Pancreas (tissue), 10 donors: Measurements from ENCODE around the gene ZBTB20. TPM values are rescaled to one million over a fixed set of nuclear protein-coding genes. Genes with fewer than 3 reads are reported as not detected.

Source experiments
- ATAC-seq, 4 donors: fragments of 200-7000 bp; cut with Tn5 transposase; one replicate each; pipeline versions ENCODE4 v1.8.0 to v1.9.1; 2020; ENCODE audit warnings: mild to moderate bottlenecking in 4 of 4, moderate library complexity in 4 of 4
- DNase-seq, 6 donors: peaks; one replicate each; pipeline ENCODE4 v3.0.0-alpha.2; 2020
- FAIRE-seq: peaks from 2 replicates; lab custom pipeline; 2012; peaks lifted over from hg19 to GRCh38; lab: Jason Lieb, UNC
- H3K27ac ChIP-seq, 4 donors: fragments of 200-600 bp; sonication (generic); 1 replicate in 3 of 4; 2 replicates in 1 of 4; pipeline versions ENCODE4 v1.5.0 to v1.8.0; 2020
- H3K27me3 ChIP-seq, 4 donors: fragments of 200-600 bp; one replicate each; pipeline ENCODE4 v1.8.0; 2021
- H3K36me3 ChIP-seq, 3 donors: fragments of 200-600 bp; sonication (generic) in 1 of 3; one replicate each; pipeline versions ENCODE4 v1.5.0 to v1.8.0; 2020 to 2021
- H3K4me1 ChIP-seq, 3 donors: fragments of 200-600 bp; one replicate each; pipeline ENCODE4 v1.8.0; 2021
- H3K4me3 ChIP-seq, 4 donors: fragments of 200-600 bp; sonication (generic) in 2 of 4; one replicate each; pipeline versions ENCODE4 v1.5.0 to v1.8.0; 2020 to 2021
- H3K9me3 ChIP-seq, 4 donors: fragments of 200-600 bp; one replicate each; pipeline ENCODE4 v1.8.0; 2021
- WGBS, 2 donors: extraction: QIAGEN DNeasy Blood & Tissue Kit; methylation state at CpG; one replicate each; pipeline ENCODE4 v1.1.7; 2013; 5-methylcytosine and 5-hydroxymethylcytosine counted together
- intact Hi-C, 3 donors: fragments of 100-400 bp; cut with DNase I; formaldehyde crosslinking; loops; one replicate each; pipeline versions ENCODE4 v1.11.1 to v1.14.2; 2022
- polyA plus RNA-seq, 2 donors: library from polyadenylated mRNA; stranded (reverse); fragments of 200-250 nt; gene quantifications; one replicate each; pipeline ENCODE4 v1.2.3, GENCODE V29; 2013
- total RNA-seq, 6 donors: library from RNA; stranded (reverse); fragmentation: NEBNext Ultra II Directional in 4 of 6; extraction: Animal tissue kit (Norgen Biotek cat#: 25700) in 4 of 6; gene quantifications; one replicate each; pipeline versions ENCODE4 v1.2.1 to v1.2.4, GENCODE V29; 2021 to 2023
- TF ChIP-seq, protein P1 (sequence below), 4 donors: fragments of 200-600 bp; sonication (generic) in 3 of 4; IDR thresholded peaks; one replicate each; pipeline versions ENCODE4 v1.5.0 to v1.8.0; 2021; ENCODE audit warnings: antibody characterized with exemption in 4 of 4
- donor health status: healthy with polysubstance abuse.
- donor health status: DM: no; HTN: no; CAD: no; lungs with moderate emphysema.
- donor health status: DM: no; HTN: no; CAD: no.
- donor health status: control.
- donor health status: control.
- donor health status: Bipolar disorder and iron deficiency.
- donor health status: DM: yes; HTN: yes; CAD: no.
- donor health status: DM: no; HTN: no; CAD: no.
- donor health status: DM: no; HTN: no; CAD: no.
- donor health status: DM: yes; HTN: yes; CAD: no.

ZBTB20 gene
- total and polyA plus RNA-seq, 8 donors: 1.3 to 81.5 (median 43.7) TPM

DNA sequence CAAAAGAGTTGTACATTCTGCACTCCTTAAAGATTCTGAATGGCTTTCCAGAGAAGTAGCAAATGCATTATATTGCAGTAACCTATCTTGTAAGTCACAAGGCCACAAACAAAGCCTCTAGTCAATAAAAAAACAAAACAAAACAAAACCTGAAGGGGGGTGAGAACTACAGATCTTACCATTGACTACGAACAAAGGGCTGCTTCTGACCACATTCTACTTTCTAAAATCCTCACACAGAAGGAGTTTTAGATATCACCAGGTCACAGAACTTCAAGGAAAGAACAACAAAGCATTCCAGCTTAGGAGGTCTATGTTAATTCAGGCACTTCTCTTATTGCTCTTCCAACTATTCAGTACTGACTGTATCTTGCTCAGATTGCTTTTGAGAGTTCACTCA lies 343.0 kb downstream of the ZBTB20 start:
- FAIRE-seq: no peak
- Histone ChIP-seq H3K4me1 (no peaks in the 10 kb centered on the region), H3K9me3 (no peaks in the 10 kb centered on the region), H3K27me3 (no peaks in the 10 kb centered on the region), H3K36me3 (no peaks in the 10 kb centered on the region), H3K4me3 (no peak overlapping the region), H3K27ac (no peak overlapping the region)
- intact Hi-C loops: no loop called here
- DNase-seq: no peak
- 89% methylated on average over 1 of the region's 1 CpG for WGBS, 2 donors
- TF ChIP-seq, protein P1, sequence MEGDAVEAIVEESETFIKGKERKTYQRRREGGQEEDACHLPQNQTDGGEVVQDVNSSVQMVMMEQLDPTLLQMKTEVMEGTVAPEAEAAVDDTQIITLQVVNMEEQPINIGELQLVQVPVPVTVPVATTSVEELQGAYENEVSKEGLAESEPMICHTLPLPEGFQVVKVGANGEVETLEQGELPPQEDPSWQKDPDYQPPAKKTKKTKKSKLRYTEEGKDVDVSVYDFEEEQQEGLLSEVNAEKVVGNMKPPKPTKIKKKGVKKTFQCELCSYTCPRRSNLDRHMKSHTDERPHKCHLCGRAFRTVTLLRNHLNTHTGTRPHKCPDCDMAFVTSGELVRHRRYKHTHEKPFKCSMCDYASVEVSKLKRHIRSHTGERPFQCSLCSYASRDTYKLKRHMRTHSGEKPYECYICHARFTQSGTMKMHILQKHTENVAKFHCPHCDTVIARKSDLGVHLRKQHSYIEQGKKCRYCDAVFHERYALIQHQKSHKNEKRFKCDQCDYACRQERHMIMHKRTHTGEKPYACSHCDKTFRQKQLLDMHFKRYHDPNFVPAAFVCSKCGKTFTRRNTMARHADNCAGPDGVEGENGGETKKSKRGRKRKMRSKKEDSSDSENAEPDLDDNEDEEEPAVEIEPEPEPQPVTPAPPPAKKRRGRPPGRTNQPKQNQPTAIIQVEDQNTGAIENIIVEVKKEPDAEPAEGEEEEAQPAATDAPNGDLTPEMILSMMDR (IDR thresholded peaks at IDR 0.05): no peak
- no peak for ATAC-seq

DNA sequence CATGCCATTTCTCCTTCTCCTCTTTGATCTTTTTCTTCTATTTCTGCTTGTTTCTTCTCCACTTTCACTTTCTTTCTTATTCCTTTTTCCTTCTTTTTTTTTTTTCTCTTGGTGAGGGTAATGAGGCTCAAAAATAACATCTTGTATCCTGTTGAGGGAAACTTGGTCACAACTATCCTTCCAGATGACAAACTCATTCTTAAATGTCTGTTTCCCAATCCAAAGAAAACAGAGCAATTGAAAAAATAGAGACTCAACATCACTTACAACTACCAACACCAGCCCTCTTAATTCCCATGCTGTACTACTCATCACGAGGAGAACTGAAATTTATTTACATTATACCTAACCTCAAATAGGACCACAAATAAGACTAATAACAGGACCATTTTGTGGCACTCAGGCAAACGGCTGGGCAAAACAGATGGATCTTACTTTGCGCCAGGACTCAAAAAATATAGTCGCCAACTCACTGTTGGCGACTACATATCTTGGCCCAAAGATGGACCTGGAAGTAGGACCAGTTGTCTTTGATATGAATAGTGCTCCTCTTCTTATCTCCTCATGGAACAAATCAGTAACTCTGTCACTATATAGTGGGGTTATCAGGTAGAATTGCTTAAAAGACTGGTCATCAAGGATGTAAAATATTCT lies 343.9 kb downstream of the ZBTB20 start:
- 87 to 89% methylated on average over 5 of the region's 5 CpGs for WGBS, 2 donors
- H3K9me3 ChIP-seq: no peaks in the 10 kb centered on the region
- TF ChIP-seq, protein P1 (IDR thresholded peaks at IDR 0.05): no peak
- intact Hi-C loops: no loop called here
- FAIRE-seq (no peak), ATAC-seq (no peak), DNase-seq (no peak)
- H3K27me3 ChIP-seq: no peaks in the 10 kb centered on the region
- no peaks in the 10 kb centered on the region for H3K36me3 ChIP-seq
- no peak overlapping the region for H3K27ac ChIP-seq
- H3K4me1 ChIP-seq: no peaks in the 10 kb centered on the region
- no peak overlapping the region for H3K4me3 ChIP-seq

DNA sequence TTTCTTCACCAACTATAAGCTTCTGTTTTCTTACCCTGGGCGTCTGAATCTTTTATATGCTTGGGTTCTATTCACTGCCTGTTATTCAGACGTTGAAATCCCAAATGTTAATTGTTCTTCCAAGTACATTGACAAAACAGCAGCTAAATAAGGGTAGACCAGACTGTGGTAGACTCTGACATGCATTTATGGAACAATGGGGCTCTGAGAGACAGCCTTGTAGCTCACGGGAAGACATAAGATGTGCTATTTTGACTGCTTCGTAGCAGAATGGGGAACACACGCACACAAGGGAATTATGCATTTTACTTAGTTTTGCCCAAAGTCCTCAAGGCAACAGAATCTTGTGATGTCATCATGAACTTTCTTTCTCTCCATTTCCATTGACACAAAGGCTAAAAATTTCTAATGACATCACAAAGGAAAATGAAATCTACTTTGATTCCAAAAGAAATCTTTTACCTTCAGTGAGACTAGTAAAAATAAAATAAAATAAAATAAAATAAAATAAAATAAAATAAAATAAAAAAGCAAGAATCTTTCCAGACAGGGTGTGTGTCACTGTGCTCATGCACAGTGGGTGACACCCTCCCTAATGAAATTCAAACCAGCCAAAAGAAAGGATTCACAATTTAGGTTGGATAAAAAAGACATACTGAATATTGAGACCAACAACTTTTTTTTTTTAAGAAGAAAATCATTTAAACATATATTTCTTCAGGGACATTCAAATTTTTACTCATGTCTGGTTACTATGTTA lies 346.6 kb downstream of the ZBTB20 start:
- Histone ChIP-seq H3K4me1 (peaks cover 0 to 5% (median under 1%) of the 10 kb centered on the region in 3 donors), H3K9me3 (no peaks in the 10 kb centered on the region), H3K36me3 (no peaks in the 10 kb centered on the region), H3K27me3 (no peaks in the 10 kb centered on the region), H3K27ac (no peak overlapping the region), H3K4me3 (no peak overlapping the region)
- TF ChIP-seq, protein P1 (IDR thresholded peaks at IDR 0.05): no peak
- DNase-seq (no peak), ATAC-seq (no peak), FAIRE-seq (no peak)
- intact Hi-C loops: no loop called here
- 92 to 95% methylated on average over 5 of the region's 5 CpGs for WGBS, 2 donors

DNA sequence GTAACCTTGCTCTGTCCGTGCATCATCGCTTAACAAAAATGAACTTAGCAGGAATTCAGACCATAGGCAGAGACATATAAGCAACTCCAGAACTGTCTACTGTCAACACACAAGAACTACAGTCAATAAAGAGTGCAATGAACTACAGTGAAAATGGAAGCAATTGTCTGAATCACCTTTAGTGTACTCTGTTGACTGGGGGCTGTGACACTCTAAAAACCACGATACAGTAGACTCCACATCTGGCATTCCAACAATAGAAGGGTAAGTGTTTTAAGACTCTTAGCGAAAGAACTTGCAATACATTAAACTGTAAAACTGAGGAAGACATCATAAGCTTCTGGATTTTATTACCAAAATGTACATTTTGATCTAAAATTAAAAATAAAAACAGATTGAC lies 347.3 kb downstream of the ZBTB20 start:
- TF ChIP-seq, protein P1 (IDR thresholded peaks at IDR 0.05): no peak
- Histone ChIP-seq H3K27me3 (no peaks in the 10 kb centered on the region), H3K4me3 (no peak overlapping the region), H3K9me3 (no peaks in the 10 kb centered on the region), H3K27ac (no peak overlapping the region), H3K36me3 (no peaks in the 10 kb centered on the region), H3K4me1 (peaks cover 0 to 7% (median 5%) of the 10 kb centered on the region in 3 donors)
- DNase-seq (no peak), FAIRE-seq (no peak), ATAC-seq (no peak)
- 96% methylated on average over 4 of the region's 4 CpGs for WGBS, 2 donors
- intact Hi-C loops: no loop called here

DNA sequence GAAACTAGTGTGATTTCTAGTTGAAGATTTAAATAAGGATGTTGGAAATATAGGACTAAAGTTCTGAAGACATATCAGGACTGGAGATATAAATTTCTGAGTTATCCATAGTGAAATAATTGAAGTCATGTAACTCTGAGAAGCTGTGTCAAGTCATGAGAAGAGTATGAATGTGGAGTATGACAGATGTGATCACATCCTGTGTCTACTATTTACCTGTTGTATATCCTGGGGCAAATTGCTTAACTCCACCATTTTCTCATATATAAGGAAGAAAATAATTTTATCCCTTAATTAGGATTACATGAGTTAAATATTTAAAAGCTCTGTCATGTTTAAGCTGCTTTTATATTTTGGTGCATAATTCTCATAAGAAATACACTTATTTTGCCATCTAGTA lies 350.3 kb downstream of the ZBTB20 start:
- TF ChIP-seq, protein P1 (IDR thresholded peaks at IDR 0.05): no peak
- intact Hi-C loops: no loop called here
- ATAC-seq: no peak
- no peaks in the 10 kb centered on the region for H3K27me3 ChIP-seq
- no peak for DNase-seq
- no peaks in the 10 kb centered on the region for H3K9me3 ChIP-seq
- H3K4me1 ChIP-seq: peaks cover 3 to 9% (median 5%) of the 10 kb centered on the region in 3 donors
- no peak for FAIRE-seq
- H3K27ac ChIP-seq: no peak overlapping the region
- H3K36me3 ChIP-seq: no peaks in the 10 kb centered on the region
- H3K4me3 ChIP-seq: no peak overlapping the region
